ENCODE data around the gene PACRG. TPM values are rescaled to one million over a fixed set of nuclear protein-coding genes. Genes with fewer than 3 reads are reported as not detected.

Gene PACRG
- total RNA-seq, 1 donor = under 0.01 TPM

- TF ChIP-seq, protein P1, sequence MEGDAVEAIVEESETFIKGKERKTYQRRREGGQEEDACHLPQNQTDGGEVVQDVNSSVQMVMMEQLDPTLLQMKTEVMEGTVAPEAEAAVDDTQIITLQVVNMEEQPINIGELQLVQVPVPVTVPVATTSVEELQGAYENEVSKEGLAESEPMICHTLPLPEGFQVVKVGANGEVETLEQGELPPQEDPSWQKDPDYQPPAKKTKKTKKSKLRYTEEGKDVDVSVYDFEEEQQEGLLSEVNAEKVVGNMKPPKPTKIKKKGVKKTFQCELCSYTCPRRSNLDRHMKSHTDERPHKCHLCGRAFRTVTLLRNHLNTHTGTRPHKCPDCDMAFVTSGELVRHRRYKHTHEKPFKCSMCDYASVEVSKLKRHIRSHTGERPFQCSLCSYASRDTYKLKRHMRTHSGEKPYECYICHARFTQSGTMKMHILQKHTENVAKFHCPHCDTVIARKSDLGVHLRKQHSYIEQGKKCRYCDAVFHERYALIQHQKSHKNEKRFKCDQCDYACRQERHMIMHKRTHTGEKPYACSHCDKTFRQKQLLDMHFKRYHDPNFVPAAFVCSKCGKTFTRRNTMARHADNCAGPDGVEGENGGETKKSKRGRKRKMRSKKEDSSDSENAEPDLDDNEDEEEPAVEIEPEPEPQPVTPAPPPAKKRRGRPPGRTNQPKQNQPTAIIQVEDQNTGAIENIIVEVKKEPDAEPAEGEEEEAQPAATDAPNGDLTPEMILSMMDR (IDR thresholded peaks at IDR 0.05; ENCODE audit: insufficient read depth, low read depth, low read length) = no peak
- DNase-seq (ENCODE audit: low read depth) = no peak
- H3K4me3 ChIP-seq (ENCODE audit: low read depth, low read length) = no peak overlapping the region
Observed at GRCh38 chr6:162863821-162864220, 136.0 kb downstream of the PACRG start.

DNA sequence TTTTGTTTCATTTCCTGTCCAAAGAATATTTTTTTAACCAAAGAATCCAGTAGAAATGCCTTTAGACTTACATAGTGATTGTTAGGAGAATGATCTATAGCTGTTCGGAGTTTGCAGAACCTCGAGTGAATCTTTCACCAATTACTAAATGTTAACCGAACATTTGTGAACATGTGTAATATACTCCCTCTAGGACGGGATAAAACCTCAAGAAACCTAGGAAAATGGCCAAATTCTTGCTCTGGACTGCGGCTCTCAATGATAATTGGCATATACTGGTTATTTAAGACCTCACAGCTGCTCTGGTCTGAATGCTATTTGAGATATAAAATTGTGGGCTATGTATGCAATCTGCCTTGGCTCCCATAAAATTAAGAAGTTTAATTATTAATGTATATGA is 137.1 kb downstream of the PACRG start:
- H3K4me3 ChIP-seq (ENCODE audit: low read depth, low read length) = no peak overlapping the region
- no peak for DNase-seq (ENCODE audit: low read depth)
- TF ChIP-seq, protein P1 (IDR thresholded peaks at IDR 0.05; ENCODE audit: insufficient read depth, low read depth, low read length) = no peak

- no peak for DNase-seq (ENCODE audit: low read depth)
- TF ChIP-seq, protein P1 (IDR thresholded peaks at IDR 0.05; ENCODE audit: insufficient read depth, low read depth, low read length) = no peak
- H3K4me3 ChIP-seq (ENCODE audit: low read depth, low read length) = no peak overlapping the region
Observed at GRCh38 chr6:162866656-162867055, 138.9 kb downstream of the PACRG start.

DNA sequence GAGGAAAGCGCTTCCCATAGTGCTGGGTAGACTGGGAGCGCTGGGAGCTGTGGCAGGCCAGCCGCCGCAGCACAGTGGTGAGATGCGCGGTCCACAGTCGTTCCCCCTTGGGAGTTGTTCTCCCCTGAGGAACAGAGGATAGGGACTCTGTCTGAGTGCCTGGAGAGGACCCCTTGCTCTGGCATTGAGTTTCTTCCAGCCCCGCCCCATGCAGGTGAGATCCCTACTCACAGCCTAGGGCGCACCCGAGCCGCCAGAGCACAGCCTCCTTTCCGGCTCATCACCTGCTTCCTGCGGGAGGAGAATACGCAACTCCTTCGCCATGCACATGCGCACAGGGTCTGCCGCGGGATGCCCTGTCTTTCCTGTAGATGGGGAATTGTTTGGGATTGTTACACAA is 140.6 kb downstream of the PACRG start:
- TF ChIP-seq, protein P1 (IDR thresholded peaks at IDR 0.05; ENCODE audit: insufficient read depth, low read depth, low read length) = no peak
- H3K4me3 ChIP-seq (ENCODE audit: low read depth, low read length) = no peak overlapping the region
- no peak for DNase-seq (ENCODE audit: low read depth)

DNA sequence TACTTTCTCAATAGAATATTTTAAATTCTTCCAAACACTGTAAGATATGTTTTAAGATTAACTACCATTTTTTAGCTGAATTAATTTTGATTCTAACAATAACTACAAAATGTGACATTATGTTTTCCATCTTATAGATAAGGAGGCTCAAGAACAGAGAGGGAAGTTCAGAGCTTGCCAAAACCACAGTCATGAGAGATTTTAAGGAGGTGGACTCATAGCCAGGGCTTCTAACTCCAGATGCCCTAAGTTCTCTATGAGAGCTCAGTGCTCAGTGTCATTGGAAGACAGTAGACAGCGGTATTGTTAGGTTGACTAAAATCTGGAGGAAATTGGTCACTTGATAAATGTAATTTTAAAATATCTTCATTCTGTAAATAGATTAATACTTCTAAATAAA is 144.2 kb downstream of the PACRG start:
- H3K4me3 ChIP-seq (ENCODE audit: low read depth, low read length) = no peak overlapping the region
- TF ChIP-seq, protein P1 (IDR thresholded peaks at IDR 0.05; ENCODE audit: insufficient read depth, low read depth, low read length) = no peak
- no peak for DNase-seq (ENCODE audit: low read depth)

GRCh38 chr6:162873537-162873936 is 145.8 kb downstream of the PACRG start:
- H3K4me3 ChIP-seq (ENCODE audit: low read depth, low read length) = no peak overlapping the region
- no peak for DNase-seq (ENCODE audit: low read depth)
- TF ChIP-seq, protein P1 (IDR thresholded peaks at IDR 0.05; ENCODE audit: insufficient read depth, low read depth, low read length) = no peak

DNA sequence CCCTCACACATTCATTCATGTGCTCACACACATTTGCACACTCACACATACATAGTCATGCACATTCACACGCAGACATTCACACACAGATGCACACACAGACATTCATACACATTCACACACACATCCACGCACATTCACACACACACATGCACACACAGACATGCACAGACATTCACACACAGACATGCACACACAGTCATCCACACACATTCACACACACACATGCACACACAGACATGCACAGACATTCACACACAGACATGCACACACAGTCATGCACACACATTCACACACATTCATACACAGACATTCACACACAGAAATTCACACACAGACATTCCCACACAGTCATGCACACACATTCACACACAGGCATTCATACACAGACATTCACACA is 147.3 kb downstream of the PACRG start:
- no peak overlapping the region for H3K4me3 ChIP-seq (ENCODE audit: low read depth, low read length)
- TF ChIP-seq, protein P1 (IDR thresholded peaks at IDR 0.05; ENCODE audit: insufficient read depth, low read depth, low read length) = no peak
- DNase-seq (ENCODE audit: low read depth) = no peak

Data from fibroblast of villous mesenchyme (primary cell).